CD4-positive, CD25-positive, alpha-beta regulatory T cell (primary cell): ENCODE data around the gene TMPRSS11A. TPM values are rescaled to one million over a fixed set of nuclear protein-coding genes. Genes with fewer than 3 reads are reported as not detected.

Experiments
- ATAC-seq, 2 donors: fragments of 150-1000 bp; cut with Tn5 transposase; one replicate each; pipeline ENCODE4 v1.10.0; 2021; ENCODE audit warnings: low read depth in 2 of 2, moderate number of reproducible peaks in 2 of 2, moderate library complexity in 1 of 2
- DNase-seq, 3 donors: peaks; one replicate each; pipeline versions ENCODE4 v3.0.0 to v3.0.0-alpha.2; 2012 to 2022; ENCODE audit warnings: mixed read lengths in 1 of 3
- H3K27ac ChIP-seq: one replicate; pipeline ENCODE4 v1.7.0; 2013; ENCODE audit warnings: mild to moderate bottlenecking, low read length; ENCODE audit not compliant: insufficient read depth, poor library complexity, severe bottlenecking
- H3K27me3 ChIP-seq: one replicate; pipeline ENCODE4 v1.7.0; 2013; ENCODE audit warnings: low read length; ENCODE audit not compliant: control insufficient read depth, insufficient read depth
- H3K36me3 ChIP-seq: one replicate; pipeline ENCODE4 v1.7.0; 2013; ENCODE audit warnings: mild to moderate bottlenecking, low read length, moderate library complexity; ENCODE audit not compliant: control insufficient read depth, insufficient read depth
- H3K4me1 ChIP-seq: 2 replicates; pipeline ENCODE4 v1.7.0; 2013; ENCODE audit warnings: mild to moderate bottlenecking, low read length; ENCODE audit not compliant: insufficient read depth, control insufficient read depth, poor library complexity, severe bottlenecking
- H3K4me3 ChIP-seq: one replicate; pipeline ENCODE4 v1.7.0; 2013; ENCODE audit warnings: low read depth, mild to moderate bottlenecking, low read length, moderate library complexity
- H3K9me3 ChIP-seq, 2 experiments: 1 replicate in 1 of 2; 2 replicates in 1 of 2; pipeline ENCODE4 v1.7.0; 2013; ENCODE audit warnings: low read length in 2 of 2, mild to moderate bottlenecking in 1 of 2, moderate library complexity in 1 of 2; ENCODE audit not compliant: control insufficient read depth in 2 of 2
- H3K27ac Mint-ChIP-seq, 3 donors: one replicate each; pipeline ENCODE4 v1.8.0; 2020 to 2022; ENCODE audit warnings: mild to moderate bottlenecking in 3 of 3, mixed read lengths in 3 of 3, moderate library complexity in 2 of 3
- H3K27me3 Mint-ChIP-seq: one replicate; pipeline ENCODE4 v1.8.0; 2022; ENCODE audit warnings: mild to moderate bottlenecking, mixed read lengths
- H3K36me3 Mint-ChIP-seq: one replicate; pipeline ENCODE4 v1.8.0; 2020; ENCODE audit warnings: mixed read lengths
- H3K4me1 Mint-ChIP-seq, 4 donors: one replicate each; pipeline ENCODE4 v1.8.0; 2020 to 2022; ENCODE audit warnings: mixed read lengths in 4 of 4, mild to moderate bottlenecking in 1 of 4
- H3K4me3 Mint-ChIP-seq, 4 donors: one replicate each; pipeline ENCODE4 v1.8.0; 2020 to 2022; ENCODE audit warnings: mild to moderate bottlenecking in 4 of 4, mixed read lengths in 4 of 4, moderate library complexity in 3 of 4
- H3K9me3 Mint-ChIP-seq, 7 donors: one replicate each; pipeline ENCODE4 v1.8.0; 2020 to 2022; ENCODE audit warnings: mixed read lengths in 7 of 7, mild to moderate bottlenecking in 3 of 7, moderate library complexity in 2 of 7
- polyA plus RNA-seq, 4 donors: library from polyadenylated mRNA; unstranded; fragments of 300-500 nt; fragmentation: Illumina TruSeq; gene quantifications; one replicate each; pipeline ENCODE4 v1.2.3, GENCODE V29; 2021
- total RNA-seq: library from RNA; stranded (reverse); gene quantifications from one replicate; pipeline ENCODE4 v1.2.3, GENCODE V29; 2022

The TMPRSS11A gene, protein sequence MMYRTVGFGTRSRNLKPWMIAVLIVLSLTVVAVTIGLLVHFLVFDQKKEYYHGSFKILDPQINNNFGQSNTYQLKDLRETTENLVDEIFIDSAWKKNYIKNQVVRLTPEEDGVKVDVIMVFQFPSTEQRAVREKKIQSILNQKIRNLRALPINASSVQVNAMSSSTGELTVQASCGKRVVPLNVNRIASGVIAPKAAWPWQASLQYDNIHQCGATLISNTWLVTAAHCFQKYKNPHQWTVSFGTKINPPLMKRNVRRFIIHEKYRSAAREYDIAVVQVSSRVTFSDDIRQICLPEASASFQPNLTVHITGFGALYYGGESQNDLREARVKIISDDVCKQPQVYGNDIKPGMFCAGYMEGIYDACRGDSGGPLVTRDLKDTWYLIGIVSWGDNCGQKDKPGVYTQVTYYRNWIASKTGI
- not detected for total RNA-seq
- polyA plus RNA-seq, result not detected

- H3K27me3 ChIP-seq, result no peaks in the 10 kb centered on the region
- no peak for ATAC-seq
- H3K4me3 Mint-ChIP-seq, result no peak within 1 kb of the TSS
- H3K36me3 Mint-ChIP-seq, result no peaks in the 10 kb centered on the region
- no peak within 1 kb of the TSS for H3K27ac ChIP-seq
- DNase-seq, result no peak
- H3K36me3 ChIP-seq, result no peaks in the 10 kb centered on the region
- H3K4me1 Mint-ChIP-seq, result no peaks in the 10 kb centered on the region
- H3K4me3 ChIP-seq, result no peak within 1 kb of the TSS
- H3K27ac Mint-ChIP-seq, result no peak within 1 kb of the TSS
- no peaks in the 10 kb centered on the region for H3K27me3 Mint-ChIP-seq
- peaks cover 0 to 8% (median 2%) of the 10 kb centered on the region in 7 donors for H3K9me3 Mint-ChIP-seq
- no peaks in the 10 kb centered on the region for H3K9me3 ChIP-seq
- H3K4me1 ChIP-seq, result no peaks in the 10 kb centered on the region
These were observed at the start of gene TMPRSS11A for GRCh38 chr4:67963356-67963755. Gene TMPRSS11A (minus strand): TSS chr4:67963493. CDS start chr4:67963393, 100 bp downstream.

DNA sequence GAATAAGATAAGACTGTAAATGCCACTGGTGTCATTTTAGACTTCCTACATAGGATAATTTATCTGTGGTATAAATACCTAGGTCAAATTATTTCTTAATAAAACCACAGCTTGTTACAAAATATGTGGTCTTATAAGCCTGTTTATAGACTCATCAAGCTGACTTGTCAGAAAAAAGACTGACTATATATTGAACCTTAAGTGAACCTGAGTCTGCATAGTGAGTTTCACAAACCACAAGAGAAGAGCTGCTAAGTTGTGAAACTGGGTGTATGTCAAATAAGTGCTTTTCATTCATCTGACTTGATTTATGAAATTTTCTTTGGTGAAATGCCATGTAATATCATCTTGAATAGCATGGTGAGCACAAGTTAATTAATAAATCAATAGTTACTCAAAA, 48.4 kb upstream of the TMPRSS11A start:
- Mint-ChIP-seq H3K4me1 (no peaks in the 10 kb centered on the region), H3K9me3 (no peaks in the 10 kb centered on the region), H3K4me3 (no peak overlapping the region)

GRCh38 chr4:68002906-68003305, 39.6 kb upstream of the TMPRSS11A start:
- Mint-ChIP-seq H3K36me3 (no peaks in the 10 kb centered on the region), H3K9me3 (peaks cover 0 to 7% (median 0%) of the 10 kb centered on the region in 7 donors), H3K27ac (no peak overlapping the region), H3K27me3 (no peaks in the 10 kb centered on the region), H3K4me3 (no peak overlapping the region), H3K4me1 (no peaks in the 10 kb centered on the region)
- ATAC-seq (no peak), DNase-seq (no peak)
- Histone ChIP-seq H3K4me3 (no peak overlapping the region), H3K27ac (no peak overlapping the region), H3K9me3 (no peaks in the 10 kb centered on the region), H3K36me3 (no peaks in the 10 kb centered on the region), H3K4me1 (no peaks in the 10 kb centered on the region), H3K27me3 (no peaks in the 10 kb centered on the region)

More for the DNA sequence above, 48.4 kb upstream of the TMPRSS11A start:
- Mint-ChIP-seq H3K27ac (no peak overlapping the region), H3K36me3 (no peaks in the 10 kb centered on the region), H3K27me3 (no peaks in the 10 kb centered on the region)
- Histone ChIP-seq H3K36me3 (no peaks in the 10 kb centered on the region), H3K27me3 (no peaks in the 10 kb centered on the region), H3K27ac (no peak overlapping the region), H3K4me1 (no peaks in the 10 kb centered on the region), H3K9me3 (no peaks in the 10 kb centered on the region), H3K4me3 (no peak overlapping the region)
- no peak for DNase-seq
- ATAC-seq, result no peak

- no peak overlapping the region for H3K27ac Mint-ChIP-seq
These were observed 32.8 kb upstream of the TMPRSS11A start for GRCh38 chr4:67996127-67996526.

DNA sequence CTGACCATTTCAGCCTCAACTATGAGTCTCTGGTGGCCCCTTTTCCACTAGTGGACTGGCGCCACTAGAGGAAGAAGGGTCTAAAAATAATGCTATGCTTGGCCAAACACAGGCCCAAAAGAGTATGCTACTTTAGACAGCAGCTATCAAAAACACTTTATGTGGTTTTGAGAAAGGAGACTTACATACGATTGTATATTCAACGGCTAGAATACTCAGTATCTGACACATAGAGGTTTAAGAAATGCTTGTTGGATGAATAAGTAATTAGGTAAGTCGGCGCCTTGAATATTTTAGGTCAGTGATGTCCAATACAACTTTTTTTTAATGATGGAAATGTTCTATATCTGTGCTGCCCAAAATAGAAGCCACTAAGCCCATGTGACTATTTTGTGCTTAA, 25.7 kb upstream of the TMPRSS11A start:
- no peak overlapping the region for H3K4me3 ChIP-seq
- H3K27me3 ChIP-seq, result no peaks in the 10 kb centered on the region
- no peaks in the 10 kb centered on the region for H3K4me1 ChIP-seq
- H3K9me3 Mint-ChIP-seq, result peaks cover 0 to 3% (median 0%) of the 10 kb centered on the region in 7 donors
- ATAC-seq, result no peak
- no peaks in the 10 kb centered on the region for H3K9me3 ChIP-seq
- no peaks in the 10 kb centered on the region for H3K27me3 Mint-ChIP-seq
- H3K27ac Mint-ChIP-seq, result no peak overlapping the region
- no peaks in the 10 kb centered on the region for H3K36me3 Mint-ChIP-seq
- H3K27ac ChIP-seq, result no peak overlapping the region
- H3K4me3 Mint-ChIP-seq, result no peak overlapping the region
- H3K4me1 Mint-ChIP-seq, result peaks cover 0 to 3% (median 0%) of the 10 kb centered on the region in 4 donors
- H3K36me3 ChIP-seq, result no peaks in the 10 kb centered on the region
- no peak for DNase-seq

More at GRCh38 chr4:67996127-67996526, 32.8 kb upstream of the TMPRSS11A start:
- Histone ChIP-seq H3K4me3 (no peak overlapping the region), H3K27ac (no peak overlapping the region), H3K9me3 (no peaks in the 10 kb centered on the region), H3K27me3 (no peaks in the 10 kb centered on the region), H3K36me3 (no peaks in the 10 kb centered on the region), H3K4me1 (no peaks in the 10 kb centered on the region)
- Mint-ChIP-seq H3K27me3 (no peaks in the 10 kb centered on the region), H3K4me1 (peaks cover 0 to under 1% (median 0%) of the 10 kb centered on the region in 4 donors), H3K4me3 (no peak overlapping the region), H3K9me3 (no peaks in the 10 kb centered on the region), H3K36me3 (no peaks in the 10 kb centered on the region)
- ATAC-seq, result no peak
- DNase-seq, result no peak

DNA sequence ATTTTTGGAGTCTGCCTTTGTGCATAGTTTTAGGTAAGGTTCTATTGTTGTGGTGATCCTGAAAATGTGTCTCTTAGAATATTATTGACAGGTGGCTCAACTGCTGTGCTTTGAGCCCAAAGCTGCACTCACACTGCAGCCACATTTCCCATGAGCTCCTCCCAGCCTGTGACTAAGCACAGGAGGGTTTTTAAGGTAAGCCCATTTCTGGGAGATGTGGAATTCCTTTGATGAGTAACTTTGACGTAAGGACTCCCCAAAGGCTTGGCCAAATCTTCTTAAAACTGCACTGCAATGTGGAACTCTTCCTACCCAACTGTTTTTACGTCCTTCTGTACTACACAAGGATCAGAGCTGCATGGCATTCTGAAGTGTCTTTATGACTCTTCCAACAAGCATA, 20.0 kb upstream of the TMPRSS11A start:
- H3K9me3 Mint-ChIP-seq, result peaks cover 0 to 4% (median 0%) of the 10 kb centered on the region in 7 donors
- no peaks in the 10 kb centered on the region for H3K4me1 ChIP-seq
- no peak for ATAC-seq
- H3K27ac ChIP-seq, result no peak overlapping the region
- no peaks in the 10 kb centered on the region for H3K9me3 ChIP-seq
- H3K36me3 ChIP-seq, result no peaks in the 10 kb centered on the region
- H3K27me3 ChIP-seq, result no peaks in the 10 kb centered on the region
- peaks cover 5% of the 10 kb centered on the region for H3K27me3 Mint-ChIP-seq
- no peak overlapping the region for H3K27ac Mint-ChIP-seq
- H3K36me3 Mint-ChIP-seq, result no peaks in the 10 kb centered on the region
- H3K4me3 Mint-ChIP-seq, result no peak overlapping the region
- DNase-seq, result no peak
- no peak overlapping the region for H3K4me3 ChIP-seq
- no peaks in the 10 kb centered on the region for H3K4me1 Mint-ChIP-seq

- no peak overlapping the region for H3K27ac ChIP-seq
- H3K9me3 ChIP-seq, result no peaks in the 10 kb centered on the region
- Mint-ChIP-seq H3K36me3 (no peaks in the 10 kb centered on the region), H3K27me3 (peaks cover 5% of the 10 kb centered on the region), H3K27ac (no peak overlapping the region), H3K9me3 (peaks cover 0 to 15% (median 1%) of the 10 kb centered on the region in 7 donors), H3K4me1 (no peaks in the 10 kb centered on the region), H3K4me3 (no peak overlapping the region)
- H3K4me1 ChIP-seq, result no peaks in the 10 kb centered on the region
- H3K36me3 ChIP-seq, result no peaks in the 10 kb centered on the region
- no peak for ATAC-seq
- no peaks in the 10 kb centered on the region for H3K27me3 ChIP-seq
- no peak overlapping the region for H3K4me3 ChIP-seq
- no peak for DNase-seq
These were observed 17.2 kb upstream of the TMPRSS11A start for GRCh38 chr4:67980512-67980911.

DNA sequence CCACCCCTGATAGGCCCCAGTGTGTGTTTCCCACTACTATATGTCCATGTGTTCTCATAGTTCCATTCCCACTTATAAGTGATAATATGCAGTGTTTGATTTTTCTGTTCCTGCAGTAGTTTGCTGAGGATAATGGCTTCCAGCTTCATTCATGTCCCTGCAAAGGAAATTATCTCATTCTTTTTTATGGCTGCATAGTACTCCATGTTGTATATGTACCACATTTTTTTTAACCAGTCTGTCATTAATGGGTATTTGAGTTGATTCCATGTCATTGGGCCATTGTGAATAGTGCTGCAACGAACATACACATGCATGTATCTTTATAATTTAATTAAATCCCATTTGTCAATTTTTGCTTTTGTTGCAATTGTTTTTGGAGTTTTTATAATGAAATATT, 10.3 kb upstream of the TMPRSS11A start:
- Histone ChIP-seq H3K9me3 (no peaks in the 10 kb centered on the region), H3K4me1 (no peaks in the 10 kb centered on the region), H3K27ac (no peak overlapping the region), H3K36me3 (no peaks in the 10 kb centered on the region), H3K4me3 (no peak overlapping the region), H3K27me3 (no peaks in the 10 kb centered on the region)
- H3K4me3 Mint-ChIP-seq, result no peak overlapping the region
- H3K4me1 Mint-ChIP-seq, result no peaks in the 10 kb centered on the region
- no peak for DNase-seq
- no peak for ATAC-seq
- no peaks in the 10 kb centered on the region for H3K27me3 Mint-ChIP-seq
- no peak overlapping the region for H3K27ac Mint-ChIP-seq
- no peaks in the 10 kb centered on the region for H3K36me3 Mint-ChIP-seq
- peaks cover 0 to 25% (median 3%) of the 10 kb centered on the region in 7 donors for H3K9me3 Mint-ChIP-seq
